ENCODE results near the gene NSUN4. TPM values are rescaled to one million over a fixed set of nuclear protein-coding genes. Genes with fewer than 3 reads are reported as not detected.
"Not testable (repeated sequence)": the region's sequence is repeated elsewhere in the genome, so short reads cannot be mapped to it uniquely, and the experiment has no call there.

The NSUN4 gene
- total RNA-seq, 1 experiment from 2014 or later: 14.9 TPM

GRCh38 chr1:46367072-46367471 lies 26.5 kb downstream of the NSUN4 start:
- Histone ChIP-seq H3K9me3 (replicated peaks) (no peaks in the 10 kb centered on the region), H3K27ac (no peak overlapping the region), H3K4me3 (no peak overlapping the region), H3K27me3 (replicated peaks) (no peaks in the 10 kb centered on the region), H3K4me1 (replicated peaks) (no peaks in the 10 kb centered on the region), H3K36me3 (peaks cover 40% of the 10 kb centered on the region)
- DNase-seq (ENCODE audit: low read depth in 1 of 2, low spot score in 2 of 2): no peak

GRCh38 chr1:46367701-46368100 lies 27.1 kb downstream of the NSUN4 start:
- not testable (repeated sequence) for H3K9me3 ChIP-seq (replicated peaks); H3K27ac ChIP-seq; DNase-seq (ENCODE audit: low read depth in 1 of 2, low spot score in 2 of 2); H3K4me1 ChIP-seq (replicated peaks); H3K27me3 ChIP-seq (replicated peaks); H3K4me3 ChIP-seq
- peaks cover 36% of the 10 kb centered on the region for H3K36me3 ChIP-seq

- Histone ChIP-seq H3K27ac (no peak overlapping the region), H3K4me3 (no peak overlapping the region), H3K9me3 (replicated peaks) (no peaks in the 10 kb centered on the region), H3K4me1 (replicated peaks) (no peaks in the 10 kb centered on the region), H3K27me3 (replicated peaks) (no peaks in the 10 kb centered on the region), H3K36me3 (peaks cover 27% of the 10 kb centered on the region)
- no peak for DNase-seq (ENCODE audit: low read depth in 1 of 2, low spot score in 2 of 2)
These were observed 28.2 kb downstream of the NSUN4 start for GRCh38 chr1:46368791-46369190.

- no peak for DNase-seq (ENCODE audit: low read depth in 1 of 2, low spot score in 2 of 2)
- Histone ChIP-seq H3K4me1 (replicated peaks) (no peaks in the 10 kb centered on the region), H3K27me3 (replicated peaks) (no peaks in the 10 kb centered on the region), H3K27ac (no peak overlapping the region), H3K36me3 (peaks cover 22% of the 10 kb centered on the region), H3K9me3 (replicated peaks) (no peaks in the 10 kb centered on the region), H3K4me3 (no peak overlapping the region)
These were observed 29.1 kb downstream of the NSUN4 start for GRCh38 chr1:46369542-46370213.

- H3K4me3 ChIP-seq: no peak overlapping the region
- no peaks in the 10 kb centered on the region for H3K27me3 ChIP-seq (replicated peaks)
- no peak for DNase-seq (ENCODE audit: low read depth in 1 of 2, low spot score in 2 of 2)
- H3K4me1 ChIP-seq (replicated peaks): no peaks in the 10 kb centered on the region
- peaks cover 17% of the 10 kb centered on the region for H3K36me3 ChIP-seq
- H3K9me3 ChIP-seq (replicated peaks): no peaks in the 10 kb centered on the region
- no peak overlapping the region for H3K27ac ChIP-seq
These were observed 29.6 kb downstream of the NSUN4 start for GRCh38 chr1:46370214-46370633.

GRCh38 chr1:46372431-46372830 lies 31.8 kb downstream of the NSUN4 start:
- no peak for DNase-seq (ENCODE audit: low read depth in 1 of 2, low spot score in 2 of 2)
- no peak overlapping the region for H3K27ac ChIP-seq
- peaks cover 10% of the 10 kb centered on the region for H3K36me3 ChIP-seq
- no peaks in the 10 kb centered on the region for H3K9me3 ChIP-seq (replicated peaks)
- no peak overlapping the region for H3K4me3 ChIP-seq
- H3K27me3 ChIP-seq (replicated peaks): no peaks in the 10 kb centered on the region
- H3K4me1 ChIP-seq (replicated peaks): no peaks in the 10 kb centered on the region

- Histone ChIP-seq H3K36me3 (no peaks in the 10 kb centered on the region), H3K9me3 (replicated peaks) (peaks cover 2% of the 10 kb centered on the region; the same call in 1 of the 2 replicates), H3K27me3 (replicated peaks) (no peaks in the 10 kb centered on the region), H3K4me3 (no peak overlapping the region), H3K4me1 (replicated peaks) (no peaks in the 10 kb centered on the region), H3K27ac (no peak overlapping the region)
- no peak for DNase-seq (ENCODE audit: low read depth in 1 of 2, low spot score in 2 of 2)
These were observed 39.4 kb downstream of the NSUN4 start for GRCh38 chr1:46379996-46380395.

- Histone ChIP-seq H3K4me1 (replicated peaks) (no peaks in the 10 kb centered on the region), H3K4me3 (no peak overlapping the region), H3K27me3 (replicated peaks) (no peaks in the 10 kb centered on the region), H3K27ac (no peak overlapping the region), H3K36me3 (no peaks in the 10 kb centered on the region), H3K9me3 (replicated peaks) (peaks cover 2% of the 10 kb centered on the region; the same call in 1 of the 2 replicates)
- no peak for DNase-seq (ENCODE audit: low read depth in 1 of 2, low spot score in 2 of 2)
These were observed 39.9 kb downstream of the NSUN4 start for GRCh38 chr1:46380508-46380907.

GRCh38 chr1:46393510-46393909 lies 52.9 kb downstream of the NSUN4 start:
- H3K4me3 ChIP-seq: no peak overlapping the region
- peaks cover 7% of the 10 kb centered on the region for H3K4me1 ChIP-seq (replicated peaks)
- no peak overlapping the region for H3K27ac ChIP-seq
- peaks cover 18% of the 10 kb centered on the region for H3K9me3 ChIP-seq (replicated peaks)
- no peaks in the 10 kb centered on the region for H3K36me3 ChIP-seq
- peaks cover 26% of the 10 kb centered on the region for H3K27me3 ChIP-seq (replicated peaks)
- DNase-seq (ENCODE audit: low read depth in 1 of 2, low spot score in 2 of 2): no peak

GRCh38 chr1:46394108-46394871 lies 53.7 kb downstream of the NSUN4 start, which contains the start of gene FAAH:
TSS of gene FAAH (plus strand) at chr1:46394317. CDS start at chr1:46394349, 32 bp downstream.
- Histone ChIP-seq H3K4me1 (replicated peaks) (peaks cover 7% of the 10 kb centered on the region), H3K4me3 (peak within 1 kb of the TSS; percentile 29), H3K27me3 (replicated peaks) (peaks cover 26% of the 10 kb centered on the region), H3K36me3 (no peaks in the 10 kb centered on the region), H3K27ac (no peak within 1 kb of the TSS), H3K9me3 (replicated peaks) (peaks cover 18% of the 10 kb centered on the region)
- DNase-seq (ENCODE audit: low read depth in 1 of 2, low spot score in 2 of 2): no peak

- DNase-seq (ENCODE audit: low read depth in 1 of 2, low spot score in 2 of 2): no peak
- Histone ChIP-seq H3K27me3 (replicated peaks) (peaks cover 26% of the 10 kb centered on the region), H3K4me3 (no peak overlapping the region)
These were observed 54.4 kb downstream of the NSUN4 start for GRCh38 chr1:46394872-46395465.

GRCh38 chr1:46396441-46397398 lies 56.1 kb downstream of the NSUN4 start:
- Histone ChIP-seq H3K4me3 (no peak overlapping the region), H3K4me1 (replicated peaks) (peaks cover 7% of the 10 kb centered on the region), H3K27me3 (replicated peaks) (peaks cover 26% of the 10 kb centered on the region), H3K27ac (no peak overlapping the region), H3K9me3 (replicated peaks) (peaks cover 18% of the 10 kb centered on the region), H3K36me3 (no peaks in the 10 kb centered on the region)
- DNase-seq (ENCODE audit: low read depth in 1 of 2, low spot score in 2 of 2): no peak

More at GRCh38 chr1:46394872-46395465, 54.4 kb downstream of the NSUN4 start:
- peaks cover 7% of the 10 kb centered on the region for H3K4me1 ChIP-seq (replicated peaks)
- no peak overlapping the region for H3K27ac ChIP-seq
- H3K9me3 ChIP-seq (replicated peaks): peaks cover 18% of the 10 kb centered on the region
- H3K36me3 ChIP-seq: no peaks in the 10 kb centered on the region

GRCh38 chr1:46399307-46399706 lies 58.7 kb downstream of the NSUN4 start:
- Histone ChIP-seq H3K4me3 (no peak overlapping the region), H3K9me3 (replicated peaks) (peaks cover 3% of the 10 kb centered on the region), H3K27me3 (replicated peaks) (peaks cover 13% of the 10 kb centered on the region), H3K36me3 (no peaks in the 10 kb centered on the region), H3K27ac (no peak overlapping the region), H3K4me1 (replicated peaks) (peaks cover 2% of the 10 kb centered on the region)
- no peak for DNase-seq (ENCODE audit: low read depth in 1 of 2, low spot score in 2 of 2)

Data from SJSA1 (cell line).